ENCODE measurements around the gene TACR2.
"Not testable (repeated sequence)": the region's sequence is repeated elsewhere in the genome, so short reads cannot be mapped to it uniquely, and the experiment has no call there.

TACR2 gene

GRCh38 chr10:69416695-69417094 is at the start of gene TACR2:
Gene TACR2 (minus strand): TSS chr10:69416918. CDS start chr10:69416323, 595 bp downstream.
- DNase-seq: peak; percentile 6

DNA sequence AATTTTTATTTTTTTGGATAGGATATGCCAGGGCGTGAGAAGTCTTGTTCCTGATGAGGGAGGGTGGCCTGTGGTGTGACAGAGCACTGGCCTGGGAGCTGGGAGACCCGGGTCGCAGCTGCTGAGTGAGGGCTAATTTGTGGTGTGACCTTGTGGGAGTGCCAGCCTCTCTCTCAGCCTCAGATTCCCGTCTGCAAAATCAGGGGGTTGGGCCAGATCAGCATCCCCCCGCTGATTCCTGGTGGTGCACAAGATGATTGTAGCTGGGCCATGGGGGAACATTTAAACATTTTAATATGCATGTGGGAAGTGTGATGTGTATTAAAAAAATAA is 49.4 kb upstream of the TACR2 start:
- no peak for DNase-seq

DNA sequence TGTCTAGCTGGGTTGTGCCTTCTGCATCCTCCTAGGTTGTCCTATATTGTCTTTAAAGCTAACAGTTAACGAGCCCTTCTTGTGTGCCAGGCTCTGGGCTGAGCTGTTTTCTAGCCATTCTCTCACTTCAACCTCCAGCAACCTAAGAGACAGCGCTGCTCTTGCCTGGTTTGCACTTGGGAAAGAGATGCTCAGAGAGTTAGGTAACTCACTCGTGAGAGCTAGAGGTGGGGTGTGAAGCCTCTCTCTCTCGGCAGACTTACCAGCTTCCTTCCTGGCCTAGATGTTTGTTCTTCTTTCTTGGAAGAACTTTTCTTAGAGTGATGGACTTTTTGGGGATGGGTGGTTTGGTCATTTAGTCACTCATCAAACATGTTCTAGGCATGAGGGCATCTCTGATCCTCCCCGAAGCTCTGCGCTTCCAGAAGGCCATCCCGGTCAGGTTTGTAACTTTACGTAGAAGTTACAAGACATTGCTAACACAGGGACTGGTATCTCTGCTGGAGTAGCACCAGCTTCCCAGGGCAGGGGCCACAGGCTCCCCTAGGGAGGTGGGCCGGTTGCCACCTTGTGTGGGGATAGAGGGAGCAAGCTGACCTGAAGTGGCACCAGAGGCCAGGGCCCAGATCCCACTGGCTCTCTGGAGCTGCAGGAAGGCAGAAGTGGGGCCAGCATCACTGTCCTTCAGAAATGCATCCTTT is 48.9 kb upstream of the TACR2 start:
- DNase-seq: no peak

GRCh38 chr10:69464801-69465401 is 48.2 kb upstream of the TACR2 start:
- DNase-seq: no peak

DNA sequence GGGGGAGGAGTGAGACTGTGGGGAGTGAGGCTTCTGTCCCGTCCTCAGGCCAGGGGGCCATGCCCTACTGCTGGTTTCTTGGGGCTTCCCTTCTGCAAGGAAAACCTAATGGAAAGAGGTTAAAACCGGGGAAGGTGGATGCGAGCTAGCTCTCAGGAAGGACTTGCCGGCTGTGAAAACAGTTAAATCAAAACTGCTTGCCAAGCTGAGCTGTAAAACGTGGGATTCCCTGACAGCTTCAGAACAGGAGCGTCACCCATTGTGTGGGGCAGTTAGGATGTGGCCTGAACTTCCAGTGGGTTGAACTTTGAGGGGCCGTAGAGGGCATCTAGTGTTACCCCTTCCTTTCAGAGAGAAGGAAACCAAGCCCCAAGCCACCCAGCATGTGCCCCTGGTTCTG is 47.7 kb upstream of the TACR2 start:
- no peak for DNase-seq

DNA sequence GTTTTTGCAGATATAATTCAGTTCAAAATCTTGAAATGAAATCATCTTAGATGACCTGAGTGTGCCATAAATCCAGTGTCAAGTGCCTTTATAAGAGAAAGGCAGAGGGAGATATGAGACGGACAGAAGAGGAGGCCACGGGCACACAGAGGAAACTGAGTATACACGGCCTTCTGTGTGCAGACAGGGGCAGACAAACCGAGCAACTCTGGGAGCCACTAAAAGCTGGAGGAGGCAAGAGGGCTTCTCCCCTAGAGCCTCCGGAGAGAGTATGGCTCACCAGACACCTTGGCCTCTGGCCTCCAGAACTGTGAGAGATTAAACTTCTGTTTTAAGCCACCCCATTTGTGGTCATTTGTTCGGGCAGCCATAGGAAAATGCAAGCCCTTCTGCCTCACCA is 47.2 kb upstream of the TACR2 start:
- DNase-seq: no peak

GRCh38 chr10:69461243-69462025 is 44.7 kb upstream of the TACR2 start:
- no peak for DNase-seq

DNA sequence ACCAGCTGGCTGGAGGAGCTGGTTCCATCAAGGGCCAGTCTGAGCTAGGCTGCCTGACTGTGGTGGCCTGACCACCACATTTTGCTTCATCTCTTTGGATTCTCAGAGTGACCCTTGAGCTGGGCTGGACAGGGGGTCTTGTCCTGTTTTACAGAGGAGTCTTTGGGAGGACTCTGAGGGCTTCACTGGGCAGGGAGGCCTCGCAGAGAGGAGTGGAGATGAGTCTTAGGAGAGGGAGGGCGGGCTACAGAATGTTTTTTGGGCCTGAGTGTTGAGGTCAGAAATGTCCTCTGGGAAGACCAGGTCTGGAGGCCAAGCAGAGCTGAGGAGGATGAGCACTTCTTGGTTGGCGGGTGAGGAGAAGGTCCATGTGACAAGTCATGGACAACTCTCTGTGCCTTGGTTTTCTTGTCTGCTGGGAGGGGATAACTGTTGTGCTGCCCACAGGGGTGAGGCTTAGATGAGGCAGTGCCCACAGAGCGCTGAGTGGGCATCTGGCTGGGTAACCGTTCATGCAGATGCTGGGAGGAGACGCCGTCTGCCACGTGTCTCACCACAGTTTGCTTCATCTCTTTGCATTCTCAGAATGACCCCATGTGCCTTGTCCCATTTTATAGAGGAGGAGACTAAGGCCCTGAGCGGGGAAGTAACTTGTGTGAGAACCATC is 44.0 kb upstream of the TACR2 start:
- DNase-seq: no peak

- DNase-seq: no peak
Observed at GRCh38 chr10:69459893-69460575, 43.3 kb upstream of the TACR2 start.

- DNase-seq: no peak
Observed at GRCh38 chr10:69459101-69459790, 42.5 kb upstream of the TACR2 start.

DNA sequence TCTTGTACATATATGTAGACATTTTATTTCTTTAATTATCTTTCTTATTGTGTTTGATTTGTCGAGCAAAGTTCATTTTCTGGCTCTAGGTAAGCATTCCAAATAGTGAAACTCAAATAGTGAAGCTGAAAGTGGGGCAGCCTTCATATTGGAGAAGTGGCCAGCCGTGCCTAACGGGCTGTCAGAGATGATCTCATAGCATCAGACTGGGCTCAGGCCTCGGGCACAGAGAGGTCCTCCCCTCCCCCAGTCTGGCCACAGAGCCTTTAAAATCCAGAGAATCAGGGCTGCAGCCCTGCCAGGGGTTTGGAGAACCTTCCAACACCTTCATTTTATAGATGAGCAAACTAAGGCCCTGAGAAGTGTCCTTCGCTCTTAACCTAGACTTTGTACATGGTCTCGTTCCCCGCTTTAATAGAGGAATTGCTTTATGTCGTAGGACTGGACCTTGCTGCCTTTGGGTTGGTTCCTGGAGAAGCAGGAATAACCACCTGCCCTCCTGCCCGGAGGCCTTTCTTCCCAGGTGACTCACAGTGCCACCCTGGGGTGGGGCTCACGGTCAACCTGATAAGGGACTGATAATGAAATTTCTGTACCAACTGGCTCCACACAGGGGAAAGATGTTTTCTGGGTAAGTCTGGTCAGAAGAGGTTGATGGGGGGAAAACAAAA is 41.8 kb upstream of the TACR2 start:
- no peak for DNase-seq

DNA sequence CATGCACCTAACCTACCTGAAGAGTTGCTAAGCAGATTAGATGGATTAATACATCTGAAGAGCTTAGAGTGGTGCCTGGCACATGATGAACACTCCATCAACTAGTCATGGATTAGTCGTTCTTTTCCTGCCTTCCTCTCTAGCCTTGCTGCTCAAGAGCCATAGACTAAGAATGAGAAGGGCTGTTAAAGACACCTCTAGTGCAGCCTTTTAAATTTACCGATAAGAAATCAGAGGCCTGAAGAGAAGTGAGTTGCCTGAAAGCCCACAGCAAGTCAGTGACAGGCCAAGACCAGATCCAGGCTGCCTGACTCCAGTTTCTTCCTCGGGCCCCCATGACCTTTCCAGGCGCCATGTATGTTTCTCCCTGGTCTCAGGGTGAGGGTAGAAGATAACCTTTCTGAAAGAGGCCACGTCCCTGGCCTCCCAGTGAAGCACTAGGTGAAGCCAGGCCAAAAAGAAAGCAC is 41.1 kb upstream of the TACR2 start:
- no peak for DNase-seq

DNA sequence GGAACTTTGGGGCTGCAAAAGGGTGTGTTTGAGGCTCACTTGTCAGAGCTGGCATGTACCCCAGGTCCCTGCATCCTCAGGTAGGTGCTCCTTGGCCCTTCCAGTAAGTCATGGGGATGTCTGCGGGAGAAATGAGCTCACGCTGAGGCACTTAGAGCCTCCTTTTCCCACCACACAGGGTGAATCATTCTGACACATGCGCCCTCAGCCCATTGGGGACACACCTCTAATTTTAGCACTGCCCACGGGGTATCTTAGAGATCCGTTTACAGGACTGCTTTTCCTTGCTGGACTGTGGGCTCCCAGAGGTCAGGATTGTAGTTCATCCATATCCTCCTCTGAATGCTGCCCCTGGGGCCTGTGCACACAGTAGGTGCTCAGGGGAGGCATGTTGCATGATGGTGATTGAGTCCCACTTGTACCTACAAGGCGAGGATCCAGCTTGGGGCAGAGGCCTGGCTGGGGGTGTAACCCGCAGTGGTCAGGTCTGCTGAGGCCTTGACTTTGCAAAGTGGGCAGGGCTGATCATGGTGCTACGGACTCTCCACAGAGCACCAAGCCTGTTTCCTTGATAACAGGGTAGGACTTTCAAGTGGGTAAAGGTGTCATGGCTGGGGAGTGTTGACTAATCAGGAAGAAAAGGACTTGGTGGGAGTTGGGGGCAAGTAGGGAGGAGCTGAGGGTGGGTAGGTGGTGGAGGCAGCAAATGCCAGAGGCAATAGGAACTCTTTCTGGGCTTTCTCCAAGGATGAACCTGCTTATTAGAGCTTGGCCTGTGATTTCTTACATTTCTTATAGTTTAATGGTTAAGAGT is 40.4 kb upstream of the TACR2 start:
- DNase-seq: no peak

DNA sequence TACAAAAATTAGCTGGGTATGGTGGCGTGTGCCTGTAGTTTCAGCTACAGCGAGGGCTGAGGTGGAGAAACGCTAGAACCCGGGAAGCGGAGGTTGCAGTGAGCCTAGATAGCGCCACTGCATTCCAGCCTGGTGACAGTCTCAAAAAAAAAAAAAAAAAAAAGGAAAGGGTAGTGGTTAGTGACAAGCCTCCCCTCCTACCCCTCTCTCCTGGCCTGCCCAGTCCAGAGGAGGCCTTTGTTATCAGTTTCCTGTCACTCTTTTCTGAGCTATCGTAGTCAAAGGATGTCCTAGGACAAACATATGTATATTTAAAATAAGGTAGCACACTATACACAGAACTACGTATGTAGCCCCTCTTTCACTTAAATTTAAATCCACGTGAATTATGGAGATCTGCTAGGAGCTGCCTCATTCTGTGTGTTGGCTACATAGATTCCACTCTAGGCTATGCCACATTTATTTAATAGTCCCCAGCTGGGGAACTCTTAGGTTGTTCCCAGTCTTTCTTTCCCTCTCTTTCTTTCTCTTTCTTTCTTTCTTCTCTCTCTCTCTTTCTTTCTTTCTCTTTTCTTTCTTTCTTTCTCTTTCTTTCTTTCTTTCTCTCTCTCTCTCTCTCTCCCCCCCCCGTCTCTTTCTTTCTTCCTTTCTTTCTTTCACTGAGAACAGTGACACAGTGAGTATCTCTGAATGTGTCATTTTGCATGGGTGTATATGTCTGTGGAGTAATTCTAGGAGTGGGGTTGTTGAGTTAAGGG is 38.5 kb upstream of the TACR2 start:
- no peak for DNase-seq

- no peak for DNase-seq
Observed at GRCh38 chr10:69453795-69454194, 37.1 kb upstream of the TACR2 start.

- no peak for DNase-seq
Observed at GRCh38 chr10:69452676-69453415, 36.1 kb upstream of the TACR2 start.

DNA sequence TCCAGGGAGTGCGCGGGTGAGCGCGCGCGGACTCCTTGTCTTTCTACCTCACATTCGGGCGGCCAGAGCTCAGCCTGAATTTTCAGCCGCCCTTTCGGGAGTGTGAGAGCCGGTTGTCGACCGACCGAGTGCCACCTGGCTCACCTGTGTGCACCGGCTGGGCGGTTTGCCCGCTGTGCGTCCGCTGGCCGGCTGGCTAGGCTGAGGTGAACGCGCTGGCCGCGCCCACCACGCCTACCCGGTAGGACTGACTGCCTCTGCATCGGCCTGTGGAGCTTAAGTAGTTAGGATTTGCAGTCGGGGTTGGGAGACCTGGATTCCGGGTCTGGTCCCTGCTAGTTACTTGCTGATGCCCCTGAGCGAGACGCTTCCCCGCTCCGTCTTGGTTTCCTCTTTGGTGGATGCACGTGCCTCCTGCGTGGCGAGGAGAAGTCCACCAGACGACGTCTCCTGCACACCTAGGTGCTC is 35.1 kb upstream of the TACR2 start:
- DNase-seq: no peak

DNA sequence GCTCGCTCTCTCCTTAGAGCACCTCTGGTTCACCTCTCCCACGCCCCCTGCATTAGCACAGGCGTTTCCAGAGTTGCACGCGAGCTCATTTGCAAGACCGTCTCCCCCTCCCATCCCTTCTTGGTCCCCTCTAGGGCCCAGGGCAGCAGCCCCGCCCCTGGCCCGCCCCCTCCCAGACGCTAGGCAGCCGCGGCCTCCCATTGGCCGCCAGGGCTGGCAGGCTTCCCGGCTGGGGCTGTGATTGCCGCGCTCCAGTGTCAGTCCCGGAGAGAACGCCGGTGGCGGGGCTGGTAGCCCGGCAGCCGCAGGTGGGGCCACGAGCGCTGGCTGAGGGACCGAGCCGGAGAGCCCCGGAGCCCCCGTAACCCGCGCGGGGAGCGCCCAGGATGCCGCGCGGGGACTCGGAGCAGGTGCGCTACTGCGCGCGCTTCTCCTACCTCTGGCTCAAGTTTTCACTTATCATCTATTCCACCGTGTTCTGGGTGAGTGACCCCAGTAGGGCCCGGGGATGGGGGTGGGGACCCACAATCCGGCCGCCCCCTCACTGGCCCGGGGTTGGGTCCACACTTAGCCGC is 34.6 kb upstream of the TACR2 start, which contains the start of gene TSPAN15:
TSPAN15 (plus strand) TSS at position 257 of the 575 bp plus-strand sequence; CDS start at position 387, 130 bp downstream.
- DNase-seq: peak; percentile 79

- not testable (repeated sequence) for DNase-seq
Observed at GRCh38 chr10:69450395-69450794, 33.7 kb upstream of the TACR2 start.
